K562 (cell line): ENCODE data around the gene AJAP1. TPM values are rescaled to one million over a fixed set of nuclear protein-coding genes. Genes with fewer than 3 reads are reported as not detected.

ENCODE experiments used
- CXXC5 ChIP-seq: fragments of 250-450 bp; sonication (Bioruptor Pico); IDR thresholded peaks from 2 replicates; pipeline ENCODE4 v1.8.0; 2022; ENCODE audit warnings: inconsistent platforms, mild to moderate bottlenecking, moderate library complexity
- DNMT1 ChIP-seq: fragments of 450-650 bp; IDR thresholded peaks from 2 replicates; pipeline ENCODE4 v1.6.1; 2016; ENCODE audit warnings: antibody characterized with exemption, mild to moderate bottlenecking
- KDM5B ChIP-seq: fragments of 200-600 bp; sonication (generic); IDR thresholded peaks from 2 replicates; pipeline ENCODE4 v1.6.1; 2012; ENCODE audit warnings: low read depth, mild to moderate bottlenecking, moderate library complexity, low read length, control low read depth, inconsistent platforms; ENCODE audit not compliant: insufficient replicate concordance
- MECOM ChIP-seq: fragments of 250-450 bp; sonication (Bioruptor Pico); IDR thresholded peaks from 2 replicates; pipeline ENCODE4 v1.8.0; 2022; ENCODE audit warnings: inconsistent platforms
- ZBTB7A ChIP-seq: IDR thresholded peaks from 2 replicates; pipeline ENCODE4 v1.6.1; 2011; ENCODE audit warnings: low read depth, mild to moderate bottlenecking, low read length, moderate library complexity, borderline replicate concordance; ENCODE audit not compliant: control insufficient read depth
- polyA plus RNA-seq, 8 experiments: library from polyadenylated mRNA; depleted of rRNA in 4 of 8; stranded (reverse) in 5 of 8; unstranded in 3 of 8; fragments of >200 nt; fragmentation: Nextera tagmentation in 2 of 8; fragmentation: Illumina TruSeq in 1 of 8; extraction: Ambion mirVana in 2 of 8; extraction: Trizol in 1 of 8; gene quantifications; 2 replicates each; pipeline versions ENCODE4 v1.2.1 to v1.2.3, GENCODE V29; 2011 to 2014; ENCODE audit warnings: inconsistent platforms in 1 of 8, missing spikeins in 1 of 8
- total RNA-seq, 7 experiments: library from RNA; depleted of rRNA in 6 of 7; stranded (reverse); fragments of >200 nt in 6 of 7; fragmentation: Illumina TruSeq in 2 of 7; extraction: Trizol in 2 of 7; gene quantifications; 2 replicates each; pipeline versions ENCODE4 v1.2.1 to v1.2.3, GENCODE V29; 2011 to 2021; ENCODE audit warnings: low replicate concordance in 1 of 7
- TF ChIP-seq, protein P1 (sequence below): IDR thresholded peaks from 3 replicates; pipeline ENCODE4 v1.6.1; 2011; ENCODE audit warnings: borderline replicate concordance, mild to moderate bottlenecking; ENCODE audit not compliant: insufficient read length, insufficient read depth
- TF ChIP-seq, protein P2 (sequence below), 2 experiments: fragments of 450-650 bp in 1 of 2; sonication (generic) in 1 of 2; formaldehyde crosslinking; conservative IDR thresholded peaks; 2 replicates each; pipeline versions ENCODE4 v1.4.0 to v1.8.1; 2020 to 2022; ENCODE audit warnings: mild to moderate bottlenecking in 1 of 2, missing genetic modification reagents in 1 of 2
- TF ChIP-seq, protein P3 (sequence below): IDR thresholded peaks from 3 replicates; pipeline ENCODE4 v1.6.1; 2011; ENCODE audit warnings: borderline replicate concordance, mild to moderate bottlenecking, moderate library complexity; ENCODE audit not compliant: insufficient read length; ENCODE audit errors: extremely low read depth
- TF ChIP-seq, protein P4 (sequence below), 2 experiments: fragments of 200-800 bp in 1 of 2; sonication (Bioruptor generic) in 1 of 2; sonication (generic) in 1 of 2; formaldehyde crosslinking in 1 of 2; IDR thresholded peaks in 1 of 2; conservative IDR thresholded peaks in 1 of 2; 2 replicates each; pipeline versions ENCODE4 v1.5.0 to v1.6.1; 2016 to 2020; ENCODE audit warnings: missing compliant biosample characterization in 1 of 2, missing genetic modification characterization in 1 of 2, missing genetic modification reagents in 1 of 2

The AJAP1 gene
- total and polyA plus RNA-seq, 9 of the 15 experiments (the other 6 are each of a cell fraction or from before 2014, with no cell fraction given) = not detected

DNA sequence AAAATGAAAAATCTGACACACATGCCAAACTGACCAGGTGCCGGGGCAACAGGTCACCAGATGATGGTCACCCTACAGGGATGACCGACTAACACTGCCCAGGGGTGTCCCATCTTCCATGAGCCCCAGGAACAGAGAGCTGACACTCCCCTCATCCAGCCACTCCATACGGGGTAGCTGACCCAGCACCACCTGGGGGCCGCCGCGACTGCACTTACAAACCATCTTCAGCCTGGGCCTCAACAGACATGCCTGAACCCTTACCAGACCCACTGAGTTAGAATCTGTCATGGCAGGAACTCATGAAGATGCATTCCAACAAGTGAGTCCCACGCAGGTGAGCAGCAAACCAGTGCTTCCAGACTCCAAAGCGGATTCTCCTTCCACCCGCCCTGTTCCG, 31.6 kb upstream of the AJAP1 start (continued):
- TF ChIP-seq ZBTB7A (no peak), KDM5B (no peak), CXXC5 (CRISPR knock-in tag) (no peak), MECOM (CRISPR knock-in tag) (no peak), DNMT1 (no peak)
- TF ChIP-seq, protein P1, sequence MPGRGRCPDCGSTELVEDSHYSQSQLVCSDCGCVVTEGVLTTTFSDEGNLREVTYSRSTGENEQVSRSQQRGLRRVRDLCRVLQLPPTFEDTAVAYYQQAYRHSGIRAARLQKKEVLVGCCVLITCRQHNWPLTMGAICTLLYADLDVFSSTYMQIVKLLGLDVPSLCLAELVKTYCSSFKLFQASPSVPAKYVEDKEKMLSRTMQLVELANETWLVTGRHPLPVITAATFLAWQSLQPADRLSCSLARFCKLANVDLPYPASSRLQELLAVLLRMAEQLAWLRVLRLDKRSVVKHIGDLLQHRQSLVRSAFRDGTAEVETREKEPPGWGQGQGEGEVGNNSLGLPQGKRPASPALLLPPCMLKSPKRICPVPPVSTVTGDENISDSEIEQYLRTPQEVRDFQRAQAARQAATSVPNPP = no peak
- TF ChIP-seq, protein P2, sequence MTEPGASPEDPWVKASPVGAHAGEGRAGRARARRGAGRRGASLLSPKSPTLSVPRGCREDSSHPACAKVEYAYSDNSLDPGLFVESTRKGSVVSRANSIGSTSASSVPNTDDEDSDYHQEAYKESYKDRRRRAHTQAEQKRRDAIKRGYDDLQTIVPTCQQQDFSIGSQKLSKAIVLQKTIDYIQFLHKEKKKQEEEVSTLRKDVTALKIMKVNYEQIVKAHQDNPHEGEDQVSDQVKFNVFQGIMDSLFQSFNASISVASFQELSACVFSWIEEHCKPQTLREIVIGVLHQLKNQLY (CRISPR knock-in tag; conservative IDR thresholded peaks at IDR 0.05) = no peak
- TF ChIP-seq, protein P3, sequence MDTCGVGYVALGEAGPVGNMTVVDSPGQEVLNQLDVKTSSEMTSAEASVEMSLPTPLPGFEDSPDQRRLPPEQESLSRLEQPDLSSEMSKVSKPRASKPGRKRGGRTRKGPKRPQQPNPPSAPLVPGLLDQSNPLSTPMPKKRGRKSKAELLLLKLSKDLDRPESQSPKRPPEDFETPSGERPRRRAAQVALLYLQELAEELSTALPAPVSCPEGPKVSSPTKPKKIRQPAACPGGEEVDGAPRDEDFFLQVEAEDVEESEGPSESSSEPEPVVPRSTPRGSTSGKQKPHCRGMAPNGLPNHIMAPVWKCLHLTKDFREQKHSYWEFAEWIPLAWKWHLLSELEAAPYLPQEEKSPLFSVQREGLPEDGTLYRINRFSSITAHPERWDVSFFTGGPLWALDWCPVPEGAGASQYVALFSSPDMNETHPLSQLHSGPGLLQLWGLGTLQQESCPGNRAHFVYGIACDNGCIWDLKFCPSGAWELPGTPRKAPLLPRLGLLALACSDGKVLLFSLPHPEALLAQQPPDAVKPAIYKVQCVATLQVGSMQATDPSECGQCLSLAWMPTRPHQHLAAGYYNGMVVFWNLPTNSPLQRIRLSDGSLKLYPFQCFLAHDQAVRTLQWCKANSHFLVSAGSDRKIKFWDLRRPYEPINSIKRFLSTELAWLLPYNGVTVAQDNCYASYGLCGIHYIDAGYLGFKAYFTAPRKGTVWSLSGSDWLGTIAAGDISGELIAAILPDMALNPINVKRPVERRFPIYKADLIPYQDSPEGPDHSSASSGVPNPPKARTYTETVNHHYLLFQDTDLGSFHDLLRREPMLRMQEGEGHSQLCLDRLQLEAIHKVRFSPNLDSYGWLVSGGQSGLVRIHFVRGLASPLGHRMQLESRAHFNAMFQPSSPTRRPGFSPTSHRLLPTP = no peak
- TF ChIP-seq, protein P4, sequence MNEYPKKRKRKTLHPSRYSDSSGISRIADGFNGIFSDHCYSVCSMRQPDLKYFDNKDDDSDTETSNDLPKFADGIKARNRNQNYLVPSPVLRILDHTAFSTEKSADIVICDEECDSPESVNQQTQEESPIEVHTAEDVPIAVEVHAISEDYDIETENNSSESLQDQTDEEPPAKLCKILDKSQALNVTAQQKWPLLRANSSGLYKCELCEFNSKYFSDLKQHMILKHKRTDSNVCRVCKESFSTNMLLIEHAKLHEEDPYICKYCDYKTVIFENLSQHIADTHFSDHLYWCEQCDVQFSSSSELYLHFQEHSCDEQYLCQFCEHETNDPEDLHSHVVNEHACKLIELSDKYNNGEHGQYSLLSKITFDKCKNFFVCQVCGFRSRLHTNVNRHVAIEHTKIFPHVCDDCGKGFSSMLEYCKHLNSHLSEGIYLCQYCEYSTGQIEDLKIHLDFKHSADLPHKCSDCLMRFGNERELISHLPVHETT (CRISPR knock-in tag; conservative IDR thresholded peaks at IDR 0.05 in 1 of 2, IDR thresholded peaks at IDR 0.05 in 1 of 2) = no peak
- TF ChIP-seq, all 486 proteins: peak for 0
